Heart right ventricle (tissue), 16 donors: ENCODE results near the gene TMEM52B. TPM values are rescaled to one million over a fixed set of nuclear protein-coding genes. Genes with fewer than 3 reads are reported as not detected.
A peak's percentile ranks its signal among the peaks of the same experiment; 100 is the strongest.
"Not testable (repeated sequence)": the region's sequence is repeated elsewhere in the genome, so short reads cannot be mapped to it uniquely, and the experiment has no call there.

Experiments
- ATAC-seq, 8 donors: fragments of 200-7000 bp; cut with Tn5 transposase; one replicate each; pipeline ENCODE4 v1.9.1; 2020; ENCODE audit warnings: mild to moderate bottlenecking in 8 of 8, moderate library complexity in 8 of 8, moderate number of reproducible peaks in 1 of 8
- DNase-seq, 2 donors: peaks; one replicate each; pipeline ENCODE4 v3.0.0-alpha.2; 2020
- H3K27ac ChIP-seq, 10 donors: fragments of 200-600 bp; sonication (generic) in 2 of 10; one replicate each; pipeline versions ENCODE4 v1.5.0 to v1.8.0; 2020 to 2022; ENCODE audit warnings: mild to moderate bottlenecking in 3 of 10
- H3K27me3 ChIP-seq, 7 donors: fragments of 200-600 bp; one replicate each; pipeline ENCODE4 v1.8.0; 2021 to 2022; ENCODE audit warnings: mild to moderate bottlenecking in 2 of 7
- H3K36me3 ChIP-seq, 9 donors: fragments of 200-600 bp; sonication (generic) in 1 of 9; one replicate each; pipeline versions ENCODE4 v1.5.0 to v1.8.0; 2020 to 2022; ENCODE audit warnings: mild to moderate bottlenecking in 2 of 9
- H3K4me1 ChIP-seq, 9 donors: fragments of 200-600 bp; sonication (generic) in 1 of 9; one replicate each; pipeline versions ENCODE4 v1.5.0 to v1.8.0; 2020 to 2022; ENCODE audit warnings: mild to moderate bottlenecking in 4 of 9
- H3K4me3 ChIP-seq, 10 donors: fragments of 200-600 bp; sonication (generic) in 2 of 10; one replicate each; pipeline versions ENCODE4 v1.5.0 to v1.8.0; 2020 to 2022; ENCODE audit warnings: mild to moderate bottlenecking in 7 of 10, moderate library complexity in 2 of 10
- H3K9me3 ChIP-seq, 11 donors: fragments of 200-600 bp in 10 of 11; sonication (generic) in 2 of 11; one replicate each; pipeline versions ENCODE4 v1.5.0 to v1.8.0; 2013 to 2022; ENCODE audit warnings: mild to moderate bottlenecking in 2 of 11, control low read depth in 1 of 11, moderate library complexity in 1 of 11
- CTCF ChIP-seq, 9 donors: fragments of 200-600 bp; sonication (generic) in 2 of 9; IDR thresholded peaks; one replicate each; pipeline versions ENCODE4 v1.5.0 to v1.8.0; 2021 to 2022; ENCODE audit warnings: antibody characterized with exemption in 9 of 9, mild to moderate bottlenecking in 5 of 9, moderate library complexity in 1 of 9
- WGBS, 2 donors: extraction: QIAGEN DNeasy Blood & Tissue Kit; methylation state at CpG; one replicate each; pipeline ENCODE4 v1.1.7; 2013; ENCODE audit warnings: inconsistent platforms in 1 of 2; 5-methylcytosine and 5-hydroxymethylcytosine counted together
- intact Hi-C, 10 donors: fragments of 100-400 bp; cut with DNase I; formaldehyde crosslinking; loops; one replicate each; pipeline versions ENCODE4 v1.11.1 to v1.14.2; 2022
- polyA plus RNA-seq, 2 donors: library from polyadenylated mRNA; stranded (reverse); fragments of 200-250 nt; gene quantifications; one replicate each; pipeline ENCODE4 v1.2.3, GENCODE V29; 2013
- total RNA-seq, 10 donors: library from RNA; stranded (reverse); fragmentation: NEBNext Ultra II Directional in 3 of 10; extraction: Animal tissue kit (Norgen Biotek cat#: 25700) in 3 of 10; gene quantifications; one replicate each; pipeline versions ENCODE4 v1.2.1 to v1.2.4, GENCODE V29; 2021 to 2023
- donor health status: Arrhythmogenic right ventricular cardiomyopathy.
- donor health status: ischemic (EF 13 %, LVEDD 7.1; RV severe dilation, severe dysfunction).
- donor health status: healthy with polysubstance abuse.
- donor health status: DM: no; HTN: yes; CAD: no.
- donor health status: DM: no; HTN: no; CAD: no.
- donor health status: ischemic (EF 25% LVEDD 6.9; RV normal size, moderate dysfunction).
- donor health status: ischemic (EF 25% LVEDD 5.7; RV mildly dilated, moderate dysfunction).
- donor health status: healthy.
- donor health status: DM: yes; HTN: yes; CAD: no.
- donor health status: Ischemic cardiomyopathy.
- donor health status: ischemic (EF 35%, LVEDD 5.7; RV mildly dilated, moderate dysfunction).
- donor health status: nonischemic (EF 11% LVEDD 7.7; RV severe dilation, severe dysfunction).
- donor health status: DM: yes; HTN: yes; CAD: no.
- donor health status: PGD.
- donor health status: ischemic (EF 29% LVEDD 5.4; RV normal size, mild dysfunction).
- donor health status: nonischemic (EF 23%, LVEDD 6.1; RV moderate dilation, normal function).

TMEM52B gene
- total and polyA plus RNA-seq, 12 donors, result 0.03 TPM; not detected in 11

GRCh38 chr12:10179776-10180181 lies 947 bp downstream of the TMEM52B start:
- H3K9me3 ChIP-seq, result no peaks in the 10 kb centered on the region
- H3K4me3 ChIP-seq, result no peak overlapping the region
- intact Hi-C loops, result no loop called here
- no peak for TF ChIP-seq CTCF (IDR thresholded peaks at IDR 0.05)
- H3K36me3 ChIP-seq, result no peaks in the 10 kb centered on the region
- peaks cover 0 to 42% (median 0%) of the 10 kb centered on the region in 7 donors for H3K27me3 ChIP-seq
- peaks cover 0 to 15% (median 0%) of the 10 kb centered on the region in 9 donors for H3K4me1 ChIP-seq
- WGBS, 2 donors, result 55 to 63% methylated on average over 5 of the region's 5 CpGs
- DNase-seq, result no peak
- no peak for ATAC-seq
- H3K27ac ChIP-seq, result no peak overlapping the region

GRCh38 chr12:10182354-10183049 lies 3.7 kb downstream of the TMEM52B start:
- Histone ChIP-seq H3K4me3 (no peak overlapping the region), H3K27ac (peak overlapping the region in 1 of 10 donors; percentile 10), H3K27me3 (peaks cover 0 to 49% (median 0%) of the 10 kb centered on the region in 7 donors), H3K4me1 (peaks cover 0 to 36% (median 0%) of the 10 kb centered on the region in 9 donors), H3K36me3 (no peaks in the 10 kb centered on the region), H3K9me3 (no peaks in the 10 kb centered on the region)
- no peak for TF ChIP-seq CTCF (IDR thresholded peaks at IDR 0.05)
- DNase-seq (no peak), ATAC-seq (no peak)
- WGBS, 2 donors, result 56 to 64% methylated on average over 5 of the region's 5 CpGs
- intact Hi-C loops, result no loop called here

GRCh38 chr12:10184261-10184843 lies 5.5 kb downstream of the TMEM52B start:
- H3K36me3 ChIP-seq, result no peaks in the 10 kb centered on the region
- peaks cover 0 to 36% (median 0%) of the 10 kb centered on the region in 9 donors for H3K4me1 ChIP-seq
- DNase-seq, result no peak
- H3K9me3 ChIP-seq, result no peaks in the 10 kb centered on the region
- peak in 4 of 8 donors; percentile 29 to 61 (median 50) for ATAC-seq
- intact Hi-C loops, result no loop called here
- H3K27me3 ChIP-seq, result peaks cover 0 to 49% (median 0%) of the 10 kb centered on the region in 7 donors
- WGBS, 2 donors, result 55 to 63% methylated on average over 7 of the region's 7 CpGs
- no peak overlapping the region for H3K4me3 ChIP-seq
- no peak for TF ChIP-seq CTCF (IDR thresholded peaks at IDR 0.05)
- H3K27ac ChIP-seq, result peak overlapping the region in 1 of 10 donors; percentile 59

GRCh38 chr12:10186299-10186698 lies 7.5 kb downstream of the TMEM52B start:
- ATAC-seq (peak in 6 of 8 donors; percentile 23 to 64 (median 52)), DNase-seq (peak in 1 of 2 donors; percentile 28)
- intact Hi-C loops, result loop anchor here in 1 of 10 donors (5.0 kb wide), 1 partner anchor 154 kb away; the partner anchor contains the start of gene CLEC9A
- no peak for TF ChIP-seq CTCF (IDR thresholded peaks at IDR 0.05)
- no peaks in the 10 kb centered on the region for H3K36me3 ChIP-seq
- H3K4me3 ChIP-seq, result no peak overlapping the region
- 59 to 75% methylated on average over 11 of the region's 11 CpGs for WGBS, 2 donors
- no peaks in the 10 kb centered on the region for H3K9me3 ChIP-seq
- peaks cover 0 to 42% (median 0%) of the 10 kb centered on the region in 9 donors for H3K4me1 ChIP-seq
- peak overlapping the region in 1 of 10 donors; percentile 59 for H3K27ac ChIP-seq
- peaks cover 0 to 33% (median 0%) of the 10 kb centered on the region in 7 donors for H3K27me3 ChIP-seq

GRCh38 chr12:10186958-10187357 lies 8.1 kb downstream of the TMEM52B start:
- H3K27ac ChIP-seq, H3K9me3 ChIP-seq, H3K4me3 ChIP-seq, H3K36me3 ChIP-seq, ATAC-seq, DNase-seq: not testable (repeated sequence)
- 86% methylated on average over 6 of the region's 6 CpGs for WGBS, 2 donors
- Histone ChIP-seq H3K27me3 (peaks cover 0 to 29% (median 0%) of the 10 kb centered on the region in 7 donors), H3K4me1 (peaks cover 0 to 42% (median 0%) of the 10 kb centered on the region in 9 donors)
- intact Hi-C loops, result loop anchor here in 1 of 10 donors (5.0 kb wide), 1 partner anchor 155 kb away; the partner anchor contains the start of gene CLEC9A
